Sigmoid colon (tissue), 4 donors: ENCODE data around the gene MMP2.

Experiments used
- EP300 ChIP-seq, 4 donors: sonication (generic); formaldehyde crosslinking; IDR thresholded peaks; one replicate each; pipeline ENCODE4 v1.6.1; 2017; ENCODE audit warnings: antibody characterized with exemption in 4 of 4
- POLR2A ChIP-seq, 2 donors: fragments of 450-650 bp; IDR thresholded peaks; one replicate each; pipeline ENCODE4 v1.6.1; 2016; ENCODE audit warnings: antibody characterized with exemption in 2 of 2, mild to moderate bottlenecking in 2 of 2, moderate library complexity in 2 of 2
- POLR2AphosphoS5 ChIP-seq, 4 donors: sonication (generic); formaldehyde crosslinking; IDR thresholded peaks; one replicate each; pipeline ENCODE4 v1.6.1; 2017; ENCODE audit warnings: antibody characterized with exemption in 4 of 4
- TF ChIP-seq, protein P1 (sequence below), 4 experiments: fragments of 450-650 bp in 3 of 4; fragments of 200-600 bp in 1 of 4; IDR thresholded peaks; one replicate each; pipeline ENCODE4 v1.5.1; 2016 to 2019; ENCODE audit warnings: antibody characterized with exemption in 4 of 4, mild to moderate bottlenecking in 3 of 4, moderate library complexity in 2 of 4

DNA sequence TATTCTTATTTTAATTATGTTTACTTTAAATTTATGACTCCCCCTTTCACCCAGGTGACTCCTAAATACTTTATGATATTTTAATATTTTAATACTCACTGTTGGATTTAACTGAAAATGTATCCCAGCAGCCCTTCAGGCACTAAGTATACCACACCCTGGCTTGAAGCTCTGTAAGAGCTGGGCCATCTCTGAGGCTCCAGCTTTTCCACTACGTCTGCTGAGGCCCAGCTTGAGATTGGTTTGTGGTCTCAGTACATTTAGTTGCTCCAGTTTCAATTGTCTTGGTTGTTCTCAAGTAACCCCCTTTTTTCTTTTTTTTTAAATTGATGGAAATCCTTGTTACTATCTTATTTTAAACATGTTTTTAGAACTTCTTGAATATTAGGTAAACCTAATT, 60.5 kb downstream of the MMP2 start:
- TF ChIP-seq, protein P1, sequence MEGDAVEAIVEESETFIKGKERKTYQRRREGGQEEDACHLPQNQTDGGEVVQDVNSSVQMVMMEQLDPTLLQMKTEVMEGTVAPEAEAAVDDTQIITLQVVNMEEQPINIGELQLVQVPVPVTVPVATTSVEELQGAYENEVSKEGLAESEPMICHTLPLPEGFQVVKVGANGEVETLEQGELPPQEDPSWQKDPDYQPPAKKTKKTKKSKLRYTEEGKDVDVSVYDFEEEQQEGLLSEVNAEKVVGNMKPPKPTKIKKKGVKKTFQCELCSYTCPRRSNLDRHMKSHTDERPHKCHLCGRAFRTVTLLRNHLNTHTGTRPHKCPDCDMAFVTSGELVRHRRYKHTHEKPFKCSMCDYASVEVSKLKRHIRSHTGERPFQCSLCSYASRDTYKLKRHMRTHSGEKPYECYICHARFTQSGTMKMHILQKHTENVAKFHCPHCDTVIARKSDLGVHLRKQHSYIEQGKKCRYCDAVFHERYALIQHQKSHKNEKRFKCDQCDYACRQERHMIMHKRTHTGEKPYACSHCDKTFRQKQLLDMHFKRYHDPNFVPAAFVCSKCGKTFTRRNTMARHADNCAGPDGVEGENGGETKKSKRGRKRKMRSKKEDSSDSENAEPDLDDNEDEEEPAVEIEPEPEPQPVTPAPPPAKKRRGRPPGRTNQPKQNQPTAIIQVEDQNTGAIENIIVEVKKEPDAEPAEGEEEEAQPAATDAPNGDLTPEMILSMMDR (IDR thresholded peaks at IDR 0.05) = no peak
- TF ChIP-seq POLR2AphosphoS5 (IDR thresholded peaks at IDR 0.05) (no peak), EP300 (IDR thresholded peaks at IDR 0.05) (no peak), POLR2A (IDR thresholded peaks at IDR 0.05) (no peak)
